Prostate gland (tissue), 2 donors: ENCODE measurements around the gene NCKIPSD. TPM values are rescaled to one million over a fixed set of nuclear protein-coding genes. Genes with fewer than 3 reads are reported as not detected.

ENCODE experiments used
- DNase-seq: peaks from one replicate; pipeline ENCODE4 v3.0.0-alpha.2; 2019; ENCODE audit warnings: low spot score
- H3K27ac ChIP-seq, 2 donors: fragments of 200-600 bp; sonication (generic); 2 replicates each; pipeline ENCODE4 v1.5.1; 2017 to 2019
- H3K27me3 ChIP-seq: fragments of 200-600 bp; sonication (generic); replicated peaks from 2 replicates; pipeline ENCODE4 v1.5.1; 2019; ENCODE audit not compliant: insufficient read depth
- H3K36me3 ChIP-seq, 2 donors: fragments of 200-600 bp; sonication (generic); 1 replicate in 1 of 2; 2 replicates in 1 of 2; pipeline versions ENCODE4 v1.5.1 to v1.8.1; 2017 to 2019
- H3K4me1 ChIP-seq: fragments of 200-600 bp; sonication (generic); replicated peaks from 2 replicates; pipeline ENCODE4 v1.5.1; 2019
- H3K4me3 ChIP-seq, 2 donors: fragments of 200-600 bp; sonication (generic); 2 replicates each; pipeline ENCODE4 v1.5.1; 2017 to 2019
- H3K9me3 ChIP-seq: fragments of 200-600 bp; sonication (generic); 2 replicates; pipeline ENCODE4 v1.5.1; 2017
- POLR2A ChIP-seq: fragments of 450-650 bp; IDR thresholded peaks from one replicate; pipeline ENCODE4 v1.6.1; 2016; ENCODE audit warnings: antibody characterized with exemption, mild to moderate bottlenecking
- POLR2AphosphoS5 ChIP-seq: sonication (generic); formaldehyde crosslinking; IDR thresholded peaks from one replicate; pipeline ENCODE4 v1.6.1; 2017; ENCODE audit warnings: antibody characterized with exemption
- WGBS: methylation state at CpG from one replicate; pipeline ENCODE4 v1.1.5; 2018; 5-methylcytosine and 5-hydroxymethylcytosine counted together
- intact Hi-C: fragments of 100-400 bp; cut with DNase I; formaldehyde crosslinking; loops from one replicate; pipeline ENCODE4 v1.14.2; 2022
- microRNA-seq: library from miRNA; unstranded; fragments of <30 nt; microRNA quantifications from one replicate; pipeline ENCODE4, GENCODE V29; 2016
- small RNA-seq, 2 donors: library from RNA; depleted of rRNA; stranded (forward); fragments of <200 nt; gene quantifications; one replicate each; pipeline ENCODE3, GENCODE V24; 2016
- total RNA-seq, 2 donors: library from RNA; depleted of rRNA; stranded (reverse); fragments of >200 nt; gene quantifications; one replicate each; pipeline ENCODE4 v1.1.0, GENCODE V29; 2016

NCKIPSD gene
- total RNA-seq, 2 donors from 2014 or later, result 32.9 to 83.3 TPM

GRCh38 chr3:48623851-48624547, 61.7 kb downstream of the NCKIPSD start:
- no peak overlapping the region for H3K4me3 ChIP-seq
- peak overlapping the region in 1 of 2 donors; percentile 46 for H3K27ac ChIP-seq
- DNase-seq, result peak; percentile 48
- TF ChIP-seq POLR2AphosphoS5 (peak; percentile 52), POLR2A (no peak)
- intact Hi-C loops, result no loop called here
- peaks cover 0 to 3% of the 10 kb centered on the region in 2 donors for H3K36me3 ChIP-seq
- H3K9me3 ChIP-seq, result no peaks in the 10 kb centered on the region
- no peaks in the 10 kb centered on the region for H3K27me3 ChIP-seq
- 65% methylated on average over 6 of the region's 6 CpGs for WGBS
- H3K4me1 ChIP-seq, result no peaks in the 10 kb centered on the region

Small RNA genes within 50 kb of the gene (microRNA-seq; reads per million reads assigned to microRNA genes)
- gene MIR4793, result not detected

Small RNA genes within 50 kb of the gene (small RNA-seq; reads per million reads assigned to genes)
- gene AC141002.1, result 0 reads per million in 2 donors

Other genes starting within 250 kb of the NCKIPSD start
- gene CCDC51, start 245.8 kb downstream of the NCKIPSD start, total RNA-seq, result 10 to 100 TPM; 12.7 to 14.8 TPM
- gene TMA7, start 245.7 kb downstream of the NCKIPSD start, total RNA-seq, result 100 to 1,000 TPM; 310 to 446 TPM
- gene ATRIP, start 239.2 kb downstream of the NCKIPSD start, total RNA-seq, result 10 to 100 TPM in 1 of 2 donors, 1 to 10 TPM in 1; 7.7 to 16.5 TPM
- gene SHISA5, start 181.7 kb downstream of the NCKIPSD start, total RNA-seq, result 100 to 1,000 TPM; 152 to 231 TPM
- gene PFKFB4, start 129.1 kb downstream of the NCKIPSD start, total RNA-seq, result 10 to 100 TPM in 1 of 2 donors, 1 to 10 TPM in 1; 9.9 to 89.0 TPM
- gene UCN2, start 122.1 kb downstream of the NCKIPSD start, total RNA-seq, result 1 to 10 TPM in 1 of 2 donors, under 1 TPM in 1; 0.85 to 1.6 TPM
- 10 to 100 TPM; 84.8 to 92.6 TPM for gene COL7A1, start 90.6 kb downstream of the NCKIPSD start, total RNA-seq
- gene UQCRC1, start 76.3 kb downstream of the NCKIPSD start, total RNA-seq, result 100 to 1,000 TPM; 239 to 251 TPM
- 1 to 10 TPM in 1 of 2 donors, not detected in 1; 1.9 TPM for gene TMEM89, start 64.1 kb downstream of the NCKIPSD start, total RNA-seq
- 10 to 100 TPM; 18.4 to 30.0 TPM for gene SLC26A6, start 50.5 kb downstream of the NCKIPSD start, total RNA-seq
- 1 to 10 TPM in 1 of 2 donors, under 1 TPM in 1; 0.41 to 6.4 TPM for gene CELSR3, start 23.0 kb downstream of the NCKIPSD start, total RNA-seq
- 100 to 1,000 TPM; 112 to 165 TPM for gene IP6K2, start 31.3 kb upstream of the NCKIPSD start, total RNA-seq
- 10 to 100 TPM; 33.7 to 35.3 TPM for gene PRKAR2A, start 162.0 kb upstream of the NCKIPSD start, total RNA-seq
- 10 to 100 TPM; 12.2 to 14.8 TPM for gene SLC25A20, start 213.0 kb upstream of the NCKIPSD start, total RNA-seq
- gene ARIH2, start 232.9 kb upstream of the NCKIPSD start, total RNA-seq, result 100 to 1,000 TPM in 1 of 2 donors, 10 to 100 TPM in 1; 70.9 to 125 TPM